Spleen (tissue), 7 donors: ENCODE measurements around the gene PRMT2.

Experiments used
- CTCF ChIP-seq, 11 experiments: fragments of 200-600 bp in 7 of 11; fragments of 450-650 bp in 4 of 11; sonication (generic) in 4 of 11; IDR thresholded peaks in 8 of 11; conservative IDR thresholded peaks in 3 of 11; 1 replicate in 7 of 11; 2 replicates in 4 of 11; pipeline versions ENCODE4 v1.4.0 to v1.8.0; 2016 to 2021; ENCODE audit warnings: antibody characterized with exemption in 11 of 11, inconsistent platforms in 4 of 11, mild to moderate bottlenecking in 1 of 11
- POLR2A ChIP-seq, 3 donors: fragments of 450-650 bp; IDR thresholded peaks; one replicate each; pipeline ENCODE4 v1.5.1; 2017; ENCODE audit warnings: antibody characterized with exemption in 3 of 3, mild to moderate bottlenecking in 1 of 3
- donor health status: DM: no; HTN: no; CAD: no; lungs with moderate emphysema.
- donor health status: DM: no; HTN: no; CAD: no.
- donor health status: DM: no; HTN: no; CAD: no.

GRCh38 chr21:46656820-46657219 is 21.3 kb downstream of the PRMT2 start:
- no peak for TF ChIP-seq CTCF (IDR thresholded peaks at IDR 0.05 in 8 of 11, conservative IDR thresholded peaks at IDR 0.05 in 3 of 11)
- no peak for TF ChIP-seq POLR2A (IDR thresholded peaks at IDR 0.05)
